ENCODE data around the gene NT5C2.
"Not testable (repeated sequence)": the region's sequence is repeated elsewhere in the genome, so short reads cannot be mapped to it uniquely, and the experiment has no call there.

The NT5C2 gene

GRCh38 chr10:103155471-103156085 is 37.5 kb downstream of the NT5C2 start:
- DNase-seq: no peak

GRCh38 chr10:103154521-103155299 is 38.4 kb downstream of the NT5C2 start:
- no peak for DNase-seq

GRCh38 chr10:103153302-103154197 is 39.5 kb downstream of the NT5C2 start:
- DNase-seq: no peak

- DNase-seq: no peak
These were observed 43.0 kb downstream of the NT5C2 start for GRCh38 chr10:103149991-103150622.

DNA sequence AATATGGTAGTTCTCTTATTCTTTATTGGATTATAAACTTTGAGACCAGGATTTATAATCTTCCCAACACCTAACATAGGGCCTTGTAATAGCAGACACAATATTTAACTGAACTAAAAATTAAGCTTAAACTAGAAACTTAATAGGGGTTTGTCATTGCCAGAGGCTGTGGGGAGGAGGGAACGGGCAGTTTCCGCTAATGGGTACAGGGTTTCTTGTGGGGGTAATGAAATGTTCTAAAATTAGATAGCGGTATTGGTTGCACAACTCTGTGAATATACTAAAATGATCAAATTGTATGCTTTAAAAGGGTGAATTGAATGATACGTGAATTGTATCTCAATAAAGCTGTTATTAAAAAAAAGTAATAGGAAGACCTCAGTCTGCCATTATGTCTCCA is 45.4 kb downstream of the NT5C2 start:
- no peak for DNase-seq

DNA sequence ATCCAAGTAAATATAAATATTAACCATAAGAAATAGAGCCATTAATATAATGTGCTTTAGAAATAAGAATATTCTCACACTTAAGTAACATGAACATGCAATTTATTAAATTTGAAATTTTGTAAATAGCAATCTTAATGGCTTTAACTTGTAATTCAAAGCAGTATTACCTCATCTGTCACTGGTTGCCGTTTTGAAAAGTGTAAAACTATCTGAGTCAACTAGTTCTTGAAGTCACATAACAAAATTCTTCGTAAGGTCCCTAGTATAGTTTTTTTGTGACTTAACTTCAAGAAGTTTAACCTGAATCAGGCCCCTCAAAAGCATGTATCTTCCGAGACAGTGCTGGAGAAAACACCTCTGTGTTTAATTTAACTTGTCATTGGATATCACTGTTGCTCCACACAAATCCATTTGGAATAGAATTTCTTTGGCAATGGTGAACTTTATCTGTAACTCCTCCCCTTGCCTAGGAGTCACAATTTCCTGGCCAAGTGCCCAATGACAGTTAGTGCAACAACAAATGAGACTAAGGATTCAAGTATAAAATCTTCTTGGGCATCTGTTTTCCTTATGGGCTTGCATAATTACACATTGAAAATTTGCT is 47.1 kb downstream of the NT5C2 start:
- DNase-seq: no peak

DNA sequence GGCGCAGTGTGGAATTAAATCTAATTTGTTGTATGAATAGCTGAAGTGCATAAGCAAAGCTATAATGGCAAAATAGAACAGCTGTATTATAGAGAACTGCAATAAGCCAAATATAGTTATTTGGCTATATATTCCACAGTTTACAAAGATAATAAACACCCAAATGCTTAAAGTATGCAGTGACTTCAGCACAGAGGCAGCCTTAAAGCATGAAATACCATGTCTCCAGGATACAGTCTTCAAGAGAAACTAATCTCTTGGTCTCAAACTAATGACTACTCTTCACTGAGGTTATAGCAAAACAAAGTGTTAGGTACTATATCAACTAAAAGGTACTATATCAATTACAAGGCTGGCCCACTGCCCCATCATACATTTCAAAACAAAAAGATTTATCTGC is 48.0 kb downstream of the NT5C2 start:
- DNase-seq: no peak

- DNase-seq: no peak
These were observed 49.0 kb downstream of the NT5C2 start for GRCh38 chr10:103144041-103144440.

DNA sequence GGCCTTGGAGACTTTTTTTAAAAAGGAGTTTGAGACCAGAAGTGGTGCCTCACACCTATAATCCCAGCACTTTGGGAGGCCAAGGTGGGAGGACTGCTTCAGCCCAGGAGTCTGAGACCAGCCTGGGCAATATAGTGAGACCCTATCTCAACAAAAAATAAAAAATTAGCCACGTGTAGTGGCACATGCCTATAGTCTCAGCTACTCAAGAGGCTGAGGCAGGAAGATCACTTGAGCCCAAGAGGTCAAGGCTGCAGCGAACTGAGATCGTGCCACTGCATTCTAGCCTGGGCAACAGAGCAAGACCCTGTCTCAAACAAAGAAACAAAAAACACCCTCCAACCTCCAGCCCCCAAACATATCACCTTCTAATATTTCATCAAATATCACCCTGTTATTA is 49.4 kb downstream of the NT5C2 start:
- DNase-seq: not testable (repeated sequence)

- DNase-seq: no peak
These were observed 51.1 kb downstream of the NT5C2 start for GRCh38 chr10:103141950-103142349.

DNA sequence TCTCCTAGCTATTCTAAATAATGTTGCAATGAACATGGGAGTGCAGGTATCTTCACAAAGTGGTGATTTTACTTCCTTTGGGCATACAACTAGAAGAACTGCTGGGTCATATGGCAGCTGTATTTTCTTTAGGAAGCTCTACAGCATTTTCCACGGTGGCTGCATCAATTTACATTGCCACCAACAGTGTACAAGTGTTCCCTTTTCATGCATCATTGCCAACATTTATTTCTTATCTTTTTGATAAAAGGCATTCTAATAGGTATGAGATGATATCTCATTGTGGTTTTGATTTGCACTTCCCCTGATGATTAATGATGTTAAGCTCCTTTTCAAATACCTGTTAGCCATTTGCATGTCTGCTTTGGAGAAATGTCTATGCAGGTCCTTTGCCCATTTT is 52.6 kb downstream of the NT5C2 start:
- DNase-seq: no peak

DNA sequence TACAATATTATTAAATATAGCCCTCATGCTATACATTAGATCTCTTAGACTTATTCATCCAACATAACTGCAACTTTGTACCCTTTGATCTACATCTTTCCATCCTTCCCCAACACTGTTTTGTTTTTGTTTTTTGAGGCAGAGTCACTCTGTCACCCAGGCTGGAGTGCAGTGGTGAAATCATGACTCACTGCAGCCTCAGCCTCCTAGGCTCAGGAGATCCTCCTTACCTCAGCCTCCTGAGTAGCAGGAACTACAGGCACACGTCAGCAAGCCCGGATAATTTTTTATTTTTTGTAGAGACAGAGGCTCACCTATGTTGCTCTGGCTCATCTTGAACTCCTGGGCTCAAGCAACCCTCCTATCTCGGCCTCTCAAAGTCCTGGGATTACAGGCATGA is 53.3 kb downstream of the NT5C2 start:
- no peak for DNase-seq

- DNase-seq: not testable (repeated sequence)
These were observed 57.9 kb downstream of the NT5C2 start for GRCh38 chr10:103135168-103135567.

- no peak for DNase-seq
These were observed 62.2 kb downstream of the NT5C2 start for GRCh38 chr10:103130910-103131309.

- not testable (repeated sequence) for DNase-seq
These were observed 62.9 kb downstream of the NT5C2 start for GRCh38 chr10:103130180-103130579.

DNA sequence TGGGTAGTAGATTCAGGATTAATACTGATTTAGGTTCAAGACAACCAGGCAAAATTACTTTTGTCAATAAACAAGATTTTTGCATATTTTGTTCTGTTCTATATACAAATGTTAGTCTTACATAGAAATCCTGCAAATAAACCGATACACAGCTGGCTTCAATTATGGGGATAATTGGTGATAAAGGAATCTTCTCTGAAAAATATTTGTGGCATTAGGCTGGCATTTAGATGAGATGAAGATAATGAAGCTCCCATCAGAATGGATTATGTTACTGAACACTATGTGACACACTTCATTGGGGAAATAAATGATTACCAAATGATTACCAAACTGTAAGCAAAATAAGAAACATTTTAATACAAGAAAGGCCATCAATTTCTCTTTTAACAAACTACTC is 65.8 kb downstream of the NT5C2 start:
- DNase-seq: no peak

GRCh38 chr10:103125323-103126267 is 67.5 kb downstream of the NT5C2 start:
- DNase-seq: no peak

DNA sequence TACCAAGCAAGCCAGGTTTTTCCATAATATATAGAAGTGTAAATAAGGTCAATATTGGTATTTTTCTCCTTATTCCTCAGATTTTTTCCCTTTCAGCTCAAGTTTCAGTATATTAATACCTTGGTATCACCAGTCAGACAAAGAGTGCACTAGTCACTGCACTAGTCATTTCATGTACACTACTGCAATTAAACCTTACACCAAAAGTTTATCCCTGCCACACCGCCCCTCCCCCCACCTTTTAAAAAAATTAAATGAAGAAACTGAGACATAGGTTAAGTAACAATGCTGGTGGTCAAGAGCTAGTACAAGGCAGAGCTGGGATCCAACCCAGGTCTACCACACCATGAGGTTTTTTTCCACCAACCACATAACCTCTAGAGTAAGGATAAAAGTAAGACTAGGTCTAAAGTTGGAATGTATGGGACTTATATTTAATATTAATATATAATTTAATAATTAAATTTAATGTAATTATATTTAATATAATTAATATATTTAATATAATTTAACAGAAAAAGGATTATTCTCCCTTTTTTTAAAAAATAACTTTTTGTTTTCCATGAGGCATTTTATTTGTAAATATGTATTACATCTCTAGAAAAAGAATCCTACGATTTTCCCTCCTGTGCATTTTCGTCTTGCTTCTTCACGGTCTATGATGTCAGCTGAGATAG is 68.5 kb downstream of the NT5C2 start:
- no peak for DNase-seq

- no peak for DNase-seq
These were observed 69.6 kb downstream of the NT5C2 start for GRCh38 chr10:103123282-103124024.

Measured in activated gamma-delta T cell treated with Interleukin-2 at 50 U/mL for 16 hours (primary cell).